HEK293 (cell line): ENCODE data around the gene APOL4.

Experiments
- ZNF433 ChIP-seq: fragments of 450-650 bp; formaldehyde crosslinking; IDR thresholded peaks from 2 replicates; pipeline ENCODE4 v1.5.1; 2016; ENCODE audit warnings: missing biosample characterization, missing genetic modification characterization, low read depth
- ZNF530 ChIP-seq: fragments of 450-650 bp; formaldehyde crosslinking; IDR thresholded peaks from 2 replicates; pipeline ENCODE4 v1.5.1; 2016; ENCODE audit warnings: low read depth, missing biosample characterization, missing genetic modification characterization
- TF ChIP-seq, protein P1 (sequence below): fragments of 450-650 bp; formaldehyde crosslinking; IDR thresholded peaks from 2 replicates; pipeline ENCODE4 v1.5.1; 2016; ENCODE audit warnings: missing biosample characterization, missing genetic modification characterization

DNA sequence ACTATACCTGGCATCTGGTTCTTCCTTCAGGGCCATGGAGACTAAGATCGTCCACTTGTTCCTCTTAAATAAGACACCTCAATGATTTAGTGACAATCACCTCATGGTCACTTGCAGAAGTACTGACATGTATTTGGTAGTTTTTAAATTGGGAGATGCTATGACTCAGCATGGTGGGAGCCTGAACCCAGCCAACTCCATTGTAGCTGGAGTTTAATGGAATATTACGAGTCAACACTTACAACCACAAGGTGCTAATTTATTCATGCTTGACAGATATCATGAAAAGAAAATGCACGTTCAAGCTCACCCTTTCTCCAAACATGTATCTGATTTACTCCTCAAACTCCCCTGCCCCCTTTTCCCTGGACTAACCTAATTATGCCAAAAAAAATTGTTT lies 24.4 kb downstream of the APOL4 start:
- no peak for TF ChIP-seq ZNF530 (tag by site-specific recombination)
- TF ChIP-seq, protein P1, sequence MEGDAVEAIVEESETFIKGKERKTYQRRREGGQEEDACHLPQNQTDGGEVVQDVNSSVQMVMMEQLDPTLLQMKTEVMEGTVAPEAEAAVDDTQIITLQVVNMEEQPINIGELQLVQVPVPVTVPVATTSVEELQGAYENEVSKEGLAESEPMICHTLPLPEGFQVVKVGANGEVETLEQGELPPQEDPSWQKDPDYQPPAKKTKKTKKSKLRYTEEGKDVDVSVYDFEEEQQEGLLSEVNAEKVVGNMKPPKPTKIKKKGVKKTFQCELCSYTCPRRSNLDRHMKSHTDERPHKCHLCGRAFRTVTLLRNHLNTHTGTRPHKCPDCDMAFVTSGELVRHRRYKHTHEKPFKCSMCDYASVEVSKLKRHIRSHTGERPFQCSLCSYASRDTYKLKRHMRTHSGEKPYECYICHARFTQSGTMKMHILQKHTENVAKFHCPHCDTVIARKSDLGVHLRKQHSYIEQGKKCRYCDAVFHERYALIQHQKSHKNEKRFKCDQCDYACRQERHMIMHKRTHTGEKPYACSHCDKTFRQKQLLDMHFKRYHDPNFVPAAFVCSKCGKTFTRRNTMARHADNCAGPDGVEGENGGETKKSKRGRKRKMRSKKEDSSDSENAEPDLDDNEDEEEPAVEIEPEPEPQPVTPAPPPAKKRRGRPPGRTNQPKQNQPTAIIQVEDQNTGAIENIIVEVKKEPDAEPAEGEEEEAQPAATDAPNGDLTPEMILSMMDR (tag by site-specific recombination) = no peak
- no peak for TF ChIP-seq ZNF433
